Omental fat pad (tissue), 4 donors: ENCODE data around the gene PACS2. TPM values are rescaled to one million over a fixed set of nuclear protein-coding genes. Genes with fewer than 3 reads are reported as not detected.

Source experiments
- ATAC-seq: fragments of 150-250 bp; one replicate; pipeline ENCODE4 v1.9.1; 2016; ENCODE audit warnings: mild to moderate bottlenecking, moderate library complexity; ENCODE audit not compliant: low FRiP score
- DNase-seq: peaks from one replicate; pipeline ENCODE4 v3.0.0-alpha.2; 2019; ENCODE audit warnings: low spot score
- total RNA-seq, 4 donors: library from RNA; depleted of rRNA; stranded (reverse); fragments of >200 nt; gene quantifications; one replicate each; pipeline ENCODE4 v1.1.0, GENCODE V29; 2016
- TF ChIP-seq, protein P1 (sequence below), 3 donors: fragments of 450-650 bp; IDR thresholded peaks; one replicate each; pipeline ENCODE4 v1.5.1; 2016 to 2017; ENCODE audit warnings: antibody characterized with exemption in 3 of 3, mild to moderate bottlenecking in 3 of 3, moderate library complexity in 2 of 3

The PACS2 gene
- total RNA-seq, 4 donors from 2014 or later = 47.5 to 78.5 (median 68.9) TPM

DNA sequence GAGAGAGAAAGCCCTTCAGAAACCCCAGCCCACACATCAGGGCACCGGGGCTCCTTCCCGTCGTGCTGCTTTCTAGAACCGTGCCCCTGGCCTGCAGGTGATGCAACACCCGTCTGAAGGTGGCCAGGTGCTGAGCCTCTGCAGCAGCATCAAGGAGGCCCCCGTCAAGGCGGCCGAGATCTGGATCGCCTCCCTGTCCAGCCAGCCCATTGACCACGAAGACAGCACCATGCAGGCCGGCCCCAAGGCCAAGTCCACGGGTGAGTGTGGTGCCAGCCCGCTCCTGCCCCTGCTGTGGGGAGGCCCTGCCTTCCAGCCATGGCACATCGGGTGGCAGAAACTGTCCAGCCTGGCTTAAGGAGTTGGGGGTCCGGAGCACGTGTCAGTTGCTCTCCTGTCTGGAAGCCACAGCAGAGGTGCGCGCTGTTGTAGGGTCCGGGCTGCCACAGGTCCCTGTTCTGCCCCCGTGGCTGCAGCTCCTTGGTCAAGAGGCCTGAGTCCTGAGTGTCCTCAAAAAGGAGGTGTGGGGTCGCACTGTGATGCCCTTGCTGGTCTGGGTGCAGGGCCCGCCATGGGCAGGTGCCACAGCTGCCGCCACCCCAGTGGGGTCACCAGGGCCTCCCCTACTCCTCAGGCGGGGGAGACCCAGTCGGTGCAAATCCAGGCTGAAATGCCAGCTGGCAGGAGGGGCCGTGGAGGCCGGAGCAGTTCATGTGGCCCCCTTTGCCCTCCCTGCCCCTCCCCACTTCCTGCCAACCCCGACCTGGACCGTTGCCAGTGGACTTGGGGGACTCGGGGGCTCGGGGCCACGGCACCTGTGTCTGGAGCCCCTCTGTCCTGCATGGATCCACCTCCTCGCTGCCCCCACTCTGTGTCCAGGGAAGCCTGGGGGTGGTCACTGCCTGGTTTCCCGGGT lies 52.8 kb downstream of the PACS2 start:
- TF ChIP-seq, protein P1, sequence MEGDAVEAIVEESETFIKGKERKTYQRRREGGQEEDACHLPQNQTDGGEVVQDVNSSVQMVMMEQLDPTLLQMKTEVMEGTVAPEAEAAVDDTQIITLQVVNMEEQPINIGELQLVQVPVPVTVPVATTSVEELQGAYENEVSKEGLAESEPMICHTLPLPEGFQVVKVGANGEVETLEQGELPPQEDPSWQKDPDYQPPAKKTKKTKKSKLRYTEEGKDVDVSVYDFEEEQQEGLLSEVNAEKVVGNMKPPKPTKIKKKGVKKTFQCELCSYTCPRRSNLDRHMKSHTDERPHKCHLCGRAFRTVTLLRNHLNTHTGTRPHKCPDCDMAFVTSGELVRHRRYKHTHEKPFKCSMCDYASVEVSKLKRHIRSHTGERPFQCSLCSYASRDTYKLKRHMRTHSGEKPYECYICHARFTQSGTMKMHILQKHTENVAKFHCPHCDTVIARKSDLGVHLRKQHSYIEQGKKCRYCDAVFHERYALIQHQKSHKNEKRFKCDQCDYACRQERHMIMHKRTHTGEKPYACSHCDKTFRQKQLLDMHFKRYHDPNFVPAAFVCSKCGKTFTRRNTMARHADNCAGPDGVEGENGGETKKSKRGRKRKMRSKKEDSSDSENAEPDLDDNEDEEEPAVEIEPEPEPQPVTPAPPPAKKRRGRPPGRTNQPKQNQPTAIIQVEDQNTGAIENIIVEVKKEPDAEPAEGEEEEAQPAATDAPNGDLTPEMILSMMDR (IDR thresholded peaks at IDR 0.05) = no peak
- ATAC-seq (no peak), DNase-seq (no peak)

DNA sequence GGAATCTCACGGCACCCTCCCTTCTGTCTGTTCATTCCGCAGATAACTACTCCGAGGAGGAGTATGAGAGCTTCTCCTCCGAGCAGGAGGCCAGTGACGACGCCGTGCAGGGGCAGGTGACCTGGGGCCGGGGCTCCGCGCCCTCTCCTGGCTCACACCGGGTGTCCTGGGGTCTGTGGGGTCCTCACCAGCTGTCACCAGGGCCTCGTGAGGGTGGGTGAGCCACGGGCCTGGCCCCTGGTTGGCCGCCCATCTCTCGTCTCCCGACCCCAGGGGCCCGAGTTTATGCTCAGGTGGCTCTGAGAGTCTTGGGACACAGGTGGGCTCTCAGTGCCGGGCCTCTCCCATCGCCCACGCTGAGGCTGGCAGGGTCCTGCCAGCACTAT lies 53.5 kb downstream of the PACS2 start:
- TF ChIP-seq, protein P1 (IDR thresholded peaks at IDR 0.05) = no peak
- ATAC-seq = no peak
- no peak for DNase-seq

DNA sequence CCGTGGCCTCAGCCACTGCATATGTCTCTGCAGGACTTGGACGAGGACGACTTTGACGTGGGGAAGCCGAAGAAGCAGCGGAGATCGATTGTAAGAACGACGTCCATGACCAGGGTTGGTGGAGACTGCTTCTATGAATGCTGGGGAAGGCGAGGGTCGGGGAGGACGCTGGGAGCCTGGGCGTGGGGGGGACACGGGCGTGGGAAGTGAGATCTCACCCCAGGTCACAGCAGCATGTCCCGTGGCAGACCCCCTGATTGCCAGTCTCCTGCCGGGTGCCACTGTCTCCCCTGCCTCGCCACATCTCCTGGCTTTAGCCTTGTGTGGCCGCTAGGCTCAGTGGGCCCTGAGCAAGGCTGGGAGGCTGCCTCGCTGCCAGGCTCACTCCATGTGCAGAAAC lies 53.9 kb downstream of the PACS2 start:
- DNase-seq = no peak

DNA sequence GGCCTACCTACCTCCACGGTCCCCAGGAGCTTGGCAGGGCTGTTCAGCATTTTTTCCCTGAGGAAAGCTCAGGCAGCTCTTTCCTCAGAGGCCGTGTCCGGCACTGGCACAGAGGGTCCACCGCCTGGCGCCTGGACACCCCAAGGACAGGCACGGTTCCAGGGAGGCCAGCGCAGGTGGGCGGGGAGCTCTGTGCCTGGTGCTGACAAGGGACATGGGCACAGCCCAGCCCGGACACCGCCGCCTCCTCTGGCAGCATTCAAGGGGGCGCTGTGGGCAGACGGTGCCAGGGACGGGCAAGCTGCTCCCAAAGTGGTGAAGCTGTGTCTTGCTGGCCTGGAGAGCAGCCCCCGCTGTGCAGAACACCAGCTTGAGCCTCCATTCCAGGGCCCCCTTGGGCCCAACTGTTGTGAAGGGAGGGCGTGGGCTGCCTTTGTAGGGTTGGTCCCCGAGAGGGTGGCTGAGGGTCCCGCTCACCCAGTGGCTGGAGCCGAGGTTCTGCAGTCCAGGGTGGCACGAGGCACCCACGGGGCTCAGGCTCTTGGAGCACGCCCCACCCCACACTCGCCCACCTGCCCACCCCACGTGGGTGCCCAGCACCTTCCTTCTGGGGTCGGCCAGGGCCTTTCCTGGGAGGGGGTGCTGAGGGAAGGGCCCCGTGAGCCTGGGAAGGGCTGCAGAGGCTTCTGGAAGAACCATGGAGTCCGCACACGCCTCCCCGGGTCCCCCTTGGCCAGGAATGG lies 54.5 kb downstream of the PACS2 start:
- ATAC-seq = no peak
- TF ChIP-seq, protein P1 (IDR thresholded peaks at IDR 0.05) = no peak
- no peak for DNase-seq

More for the DNA sequence above, 53.9 kb downstream of the PACS2 start:
- TF ChIP-seq, protein P1 (IDR thresholded peaks at IDR 0.05) = no peak
- ATAC-seq = no peak

DNA sequence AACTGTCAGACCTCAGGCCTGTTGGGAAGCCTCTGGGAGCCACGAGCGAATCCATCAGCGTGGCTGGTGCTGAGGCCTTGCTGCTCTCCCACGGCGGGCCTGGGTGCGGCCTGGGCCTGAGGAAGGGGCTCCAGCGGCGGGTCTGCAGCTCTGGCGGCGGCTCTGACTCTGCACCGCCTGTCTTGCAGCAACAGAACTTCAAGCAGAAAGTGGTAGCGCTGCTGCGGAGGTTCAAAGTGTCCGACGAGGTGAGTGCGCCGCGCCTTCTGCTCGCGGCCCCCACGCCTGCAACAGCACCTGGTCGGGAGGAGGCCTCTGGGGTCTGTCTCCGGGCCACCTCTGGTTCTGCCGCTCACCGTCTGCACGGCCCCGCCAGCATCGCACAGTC lies 55.1 kb downstream of the PACS2 start:
- TF ChIP-seq, protein P1 (IDR thresholded peaks at IDR 0.05) = no peak
- no peak for DNase-seq

DNA sequence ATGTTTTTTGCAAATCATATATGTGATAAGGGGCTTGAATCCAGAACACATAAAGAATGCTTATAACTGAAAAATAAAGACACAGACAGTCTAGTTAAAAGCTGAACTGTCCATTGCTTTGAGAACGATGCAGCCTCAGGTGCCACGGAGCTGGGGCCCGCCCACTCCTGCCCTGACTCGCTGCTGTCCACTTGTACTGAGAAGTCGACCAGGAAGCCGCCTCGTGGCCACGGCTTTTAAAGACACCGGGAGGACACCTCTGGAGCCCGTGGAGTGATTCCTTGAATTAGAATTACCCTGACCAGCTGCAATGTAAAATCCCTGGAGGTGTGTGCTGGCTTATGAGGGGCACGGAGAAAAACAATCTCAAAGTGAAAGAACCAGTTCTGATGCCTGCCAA lies 59.8 kb downstream of the PACS2 start:
- ATAC-seq = no peak
- TF ChIP-seq, protein P1 (IDR thresholded peaks at IDR 0.05) = no peak
- no peak for DNase-seq

More for the DNA sequence above, 55.1 kb downstream of the PACS2 start:
- no peak for ATAC-seq
